HL-60 (cell line): ENCODE results near the gene GRIFIN.

Experiments used
- DNase-seq, 2 experiments: peaks; one replicate each; pipeline ENCODE4 v3.0.0-alpha.2; 2010 to 2020; ENCODE audit warnings: low read depth in 1 of 2, low spot score in 1 of 2
- H3K27ac ChIP-seq: fragments of 250-450 bp; sonication (Bioruptor Pico); replicated peaks from 2 replicates; pipeline ENCODE4 v1.5.1; 2020; ENCODE audit warnings: mild to moderate bottlenecking, moderate library complexity
- H3K27me3 ChIP-seq: fragments of 250-450 bp; sonication (Bioruptor Pico); 2 replicates; pipeline ENCODE4 v1.5.1; 2021; ENCODE audit warnings: mild to moderate bottlenecking, moderate library complexity; ENCODE audit not compliant: insufficient read depth, poor library complexity, severe bottlenecking
- H3K4me3 ChIP-seq: replicated peaks from 2 replicates; pipeline ENCODE4 v1.5.1; 2011; ENCODE audit warnings: mild to moderate bottlenecking, control low read depth, low read length; ENCODE audit not compliant: insufficient read depth
- GABPA ChIP-seq: IDR thresholded peaks from 2 replicates; pipeline ENCODE4 v1.6.1; 2012; ENCODE audit warnings: low read depth
- POLR2AphosphoS5 ChIP-seq: IDR thresholded peaks from 2 replicates; pipeline ENCODE4 v1.6.1; 2012; ENCODE audit warnings: low read depth
- SPI1 ChIP-seq: IDR thresholded peaks from 2 replicates; pipeline ENCODE4 v1.6.1; 2012; ENCODE audit warnings: low read depth, mild to moderate bottlenecking, borderline replicate concordance
- TF ChIP-seq, protein P1 (sequence below): IDR thresholded peaks from 2 replicates; pipeline ENCODE4 v1.6.1; 2012; ENCODE audit warnings: low read depth; ENCODE audit not compliant: insufficient replicate concordance
- TF ChIP-seq, protein P2 (sequence below): IDR thresholded peaks from one replicate; pipeline ENCODE4 v1.5.1; 2011; ENCODE audit warnings: low read length, control low read depth, inconsistent platforms; ENCODE audit not compliant: insufficient read depth

The GRIFIN gene

DNA sequence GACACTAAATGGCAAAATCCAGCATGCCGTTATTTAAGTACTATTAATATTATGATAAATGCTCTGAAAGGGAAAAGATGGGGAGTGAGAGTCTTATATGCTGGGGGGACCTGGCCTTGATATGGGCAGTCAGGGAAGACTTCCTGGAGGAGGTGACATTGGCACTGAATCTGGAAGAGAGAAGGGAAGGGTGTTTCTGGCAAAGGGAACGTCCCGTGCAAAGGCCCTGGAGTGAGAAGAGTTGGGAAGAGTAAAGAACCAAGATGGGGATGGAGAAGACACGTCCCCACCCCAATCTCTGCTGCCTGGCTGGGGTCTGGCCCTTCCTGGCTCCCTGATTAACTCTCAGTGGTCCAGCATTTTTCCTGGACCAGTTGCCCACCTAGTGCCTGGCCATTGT is 5.0 kb upstream of the GRIFIN start:
- H3K4me3 ChIP-seq, result no peak overlapping the region
- H3K27me3 ChIP-seq, result no peaks in the 10 kb centered on the region
- H3K27ac ChIP-seq, result no peak overlapping the region
- no peak for DNase-seq
- TF ChIP-seq, protein P1, sequence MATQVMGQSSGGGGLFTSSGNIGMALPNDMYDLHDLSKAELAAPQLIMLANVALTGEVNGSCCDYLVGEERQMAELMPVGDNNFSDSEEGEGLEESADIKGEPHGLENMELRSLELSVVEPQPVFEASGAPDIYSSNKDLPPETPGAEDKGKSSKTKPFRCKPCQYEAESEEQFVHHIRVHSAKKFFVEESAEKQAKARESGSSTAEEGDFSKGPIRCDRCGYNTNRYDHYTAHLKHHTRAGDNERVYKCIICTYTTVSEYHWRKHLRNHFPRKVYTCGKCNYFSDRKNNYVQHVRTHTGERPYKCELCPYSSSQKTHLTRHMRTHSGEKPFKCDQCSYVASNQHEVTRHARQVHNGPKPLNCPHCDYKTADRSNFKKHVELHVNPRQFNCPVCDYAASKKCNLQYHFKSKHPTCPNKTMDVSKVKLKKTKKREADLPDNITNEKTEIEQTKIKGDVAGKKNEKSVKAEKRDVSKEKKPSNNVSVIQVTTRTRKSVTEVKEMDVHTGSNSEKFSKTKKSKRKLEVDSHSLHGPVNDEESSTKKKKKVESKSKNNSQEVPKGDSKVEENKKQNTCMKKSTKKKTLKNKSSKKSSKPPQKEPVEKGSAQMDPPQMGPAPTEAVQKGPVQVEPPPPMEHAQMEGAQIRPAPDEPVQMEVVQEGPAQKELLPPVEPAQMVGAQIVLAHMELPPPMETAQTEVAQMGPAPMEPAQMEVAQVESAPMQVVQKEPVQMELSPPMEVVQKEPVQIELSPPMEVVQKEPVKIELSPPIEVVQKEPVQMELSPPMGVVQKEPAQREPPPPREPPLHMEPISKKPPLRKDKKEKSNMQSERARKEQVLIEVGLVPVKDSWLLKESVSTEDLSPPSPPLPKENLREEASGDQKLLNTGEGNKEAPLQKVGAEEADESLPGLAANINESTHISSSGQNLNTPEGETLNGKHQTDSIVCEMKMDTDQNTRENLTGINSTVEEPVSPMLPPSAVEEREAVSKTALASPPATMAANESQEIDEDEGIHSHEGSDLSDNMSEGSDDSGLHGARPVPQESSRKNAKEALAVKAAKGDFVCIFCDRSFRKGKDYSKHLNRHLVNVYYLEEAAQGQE, result no peak
- TF ChIP-seq GABPA (no peak), SPI1 (no peak), POLR2AphosphoS5 (no peak)
- TF ChIP-seq, protein P2, sequence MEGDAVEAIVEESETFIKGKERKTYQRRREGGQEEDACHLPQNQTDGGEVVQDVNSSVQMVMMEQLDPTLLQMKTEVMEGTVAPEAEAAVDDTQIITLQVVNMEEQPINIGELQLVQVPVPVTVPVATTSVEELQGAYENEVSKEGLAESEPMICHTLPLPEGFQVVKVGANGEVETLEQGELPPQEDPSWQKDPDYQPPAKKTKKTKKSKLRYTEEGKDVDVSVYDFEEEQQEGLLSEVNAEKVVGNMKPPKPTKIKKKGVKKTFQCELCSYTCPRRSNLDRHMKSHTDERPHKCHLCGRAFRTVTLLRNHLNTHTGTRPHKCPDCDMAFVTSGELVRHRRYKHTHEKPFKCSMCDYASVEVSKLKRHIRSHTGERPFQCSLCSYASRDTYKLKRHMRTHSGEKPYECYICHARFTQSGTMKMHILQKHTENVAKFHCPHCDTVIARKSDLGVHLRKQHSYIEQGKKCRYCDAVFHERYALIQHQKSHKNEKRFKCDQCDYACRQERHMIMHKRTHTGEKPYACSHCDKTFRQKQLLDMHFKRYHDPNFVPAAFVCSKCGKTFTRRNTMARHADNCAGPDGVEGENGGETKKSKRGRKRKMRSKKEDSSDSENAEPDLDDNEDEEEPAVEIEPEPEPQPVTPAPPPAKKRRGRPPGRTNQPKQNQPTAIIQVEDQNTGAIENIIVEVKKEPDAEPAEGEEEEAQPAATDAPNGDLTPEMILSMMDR, result no peak

DNA sequence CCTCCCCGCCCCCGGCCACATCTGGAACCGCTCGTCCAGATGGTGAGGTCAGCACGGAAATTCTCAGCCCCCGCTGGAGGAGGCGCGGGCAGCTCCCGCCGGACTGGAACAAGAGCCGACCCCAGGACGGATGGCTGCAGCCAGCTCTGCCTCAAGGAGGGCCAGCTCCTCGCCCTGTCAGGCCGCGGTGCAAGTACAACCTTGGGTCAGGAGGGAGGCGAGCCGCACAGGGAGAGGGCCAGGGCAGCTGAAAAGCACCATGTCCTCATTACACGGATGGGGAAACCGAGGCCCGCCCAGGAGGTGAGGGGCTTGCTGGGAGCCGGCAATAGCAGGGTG is 3.8 kb upstream of the GRIFIN start:
- DNase-seq, result no peak
- H3K27me3 ChIP-seq, result no peaks in the 10 kb centered on the region
- no peak overlapping the region for H3K27ac ChIP-seq
- H3K4me3 ChIP-seq, result no peak overlapping the region
- TF ChIP-seq POLR2AphosphoS5, result no peak
- TF ChIP-seq GABPA, result no peak
- no peak for TF ChIP-seq SPI1
- TF ChIP-seq, protein P2, result no peak
- TF ChIP-seq, protein P1, result no peak

DNA sequence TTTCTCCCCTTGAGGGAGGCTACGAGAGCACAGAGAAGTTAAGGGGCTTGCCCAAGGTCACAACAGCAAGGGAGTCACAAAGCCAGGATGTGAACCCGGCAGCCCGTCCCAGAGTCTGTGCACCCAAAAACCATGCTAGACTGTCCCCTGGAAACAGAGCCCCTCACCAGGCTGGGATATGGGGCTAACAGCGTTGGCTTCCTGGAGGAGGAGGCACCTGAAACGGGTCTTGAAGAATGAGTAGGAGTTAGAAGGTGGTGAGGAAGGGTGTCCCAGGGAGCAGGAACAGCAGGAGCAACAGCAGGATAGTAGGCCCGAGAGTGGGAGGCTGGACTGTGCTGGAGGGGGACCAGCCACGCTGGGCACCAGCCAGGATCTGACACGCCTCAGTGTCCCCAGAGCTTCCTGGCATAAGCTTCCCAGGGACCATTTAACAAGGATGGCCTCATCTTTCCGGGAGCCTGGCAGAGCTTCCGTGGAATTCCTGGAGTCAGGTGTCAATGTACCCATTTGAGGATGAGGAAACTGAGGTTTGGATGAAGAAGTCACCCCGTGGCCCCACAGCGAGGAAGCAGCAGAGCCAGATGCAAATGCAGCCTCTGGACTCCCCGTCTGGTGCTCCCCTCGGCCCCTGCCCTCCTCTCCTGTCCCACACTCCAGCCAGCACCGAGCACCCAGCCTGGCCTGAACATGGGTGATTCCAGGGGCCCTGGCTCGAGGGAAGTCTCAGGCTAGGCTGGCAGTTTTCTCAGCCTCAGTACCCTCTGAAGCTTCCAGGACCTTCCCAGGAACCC is 3.3 kb upstream of the GRIFIN start:
- Histone ChIP-seq H3K27ac (no peak overlapping the region), H3K27me3 (no peaks in the 10 kb centered on the region)
- DNase-seq, result no peak

More for the DNA sequence above, 3.3 kb upstream of the GRIFIN start:
- no peak for TF ChIP-seq GABPA
- TF ChIP-seq POLR2AphosphoS5, result no peak
- TF ChIP-seq, protein P2, result no peak
- H3K4me3 ChIP-seq, result no peak overlapping the region
